MM.1S (cell line): ENCODE measurements around the gene DNAJB6.

Experiments used
- DNase-seq: peaks from one replicate; pipeline ENCODE4 v3.0.0-alpha.2; 2015
- H2AFZ ChIP-seq: fragments of 300-600 bp; sonication (generic); 2 replicates; pipeline ENCODE4 v1.6.0; 2016; ENCODE audit warnings: antibody characterized with exemption, low read length
- H3F3A ChIP-seq: fragments of 300-600 bp; sonication (generic); 2 replicates; pipeline ENCODE4 v1.6.1; 2016; ENCODE audit warnings: mild to moderate bottlenecking, antibody characterized with exemption, low read length, moderate library complexity, mixed read lengths; ENCODE audit not compliant: insufficient read depth
- H3K27ac ChIP-seq: fragments of 300-600 bp; sonication (generic); 2 replicates; pipeline ENCODE4 v1.5.1; 2016; ENCODE audit warnings: mild to moderate bottlenecking, low read length
- H3K27me3 ChIP-seq: fragments of 300-600 bp; sonication (generic); replicated peaks from 2 replicates; pipeline ENCODE4 v1.6.0; 2016; ENCODE audit warnings: low read length; ENCODE audit not compliant: insufficient read depth
- H3K36me3 ChIP-seq: fragments of 300-600 bp; sonication (generic); replicated peaks from 2 replicates; pipeline ENCODE4 v1.6.1; 2016; ENCODE audit warnings: mild to moderate bottlenecking, low read length, mixed read lengths; ENCODE audit not compliant: insufficient read depth
- H3K4me1 ChIP-seq: fragments of 300-600 bp; sonication (generic); 2 replicates; pipeline ENCODE4 v1.6.1; 2016; ENCODE audit warnings: low read length, mixed read lengths
- H3K4me2 ChIP-seq: fragments of 300-600 bp; sonication (generic); 2 replicates; pipeline ENCODE4 v1.6.0; 2016; ENCODE audit warnings: low read depth, low read length
- H3K4me3 ChIP-seq: fragments of 300-600 bp; sonication (generic); 2 replicates; pipeline ENCODE4 v1.5.1; 2016; ENCODE audit warnings: low read length, mixed read lengths
- H3K79me2 ChIP-seq: fragments of 300-600 bp; sonication (generic); 2 replicates; pipeline ENCODE4 v1.6.1; 2016; ENCODE audit warnings: mixed run types, low read length, mixed read lengths
- H3K9ac ChIP-seq: fragments of 300-600 bp; sonication (generic); 2 replicates; pipeline ENCODE4 v1.6.1; 2016; ENCODE audit warnings: low read length, mixed read lengths
- H3K9me2 ChIP-seq: fragments of 300-600 bp; sonication (generic); replicated peaks from 2 replicates; pipeline ENCODE4 v1.6.1; 2016; ENCODE audit warnings: mild to moderate bottlenecking, low read length, mixed read lengths; ENCODE audit not compliant: insufficient read depth
- H3K9me3 ChIP-seq: fragments of 300-600 bp; sonication (generic); replicated peaks from 2 replicates; pipeline ENCODE4 v1.6.1; 2016; ENCODE audit warnings: mild to moderate bottlenecking, low read length, mixed read lengths; ENCODE audit not compliant: insufficient read depth
- H4K20me1 ChIP-seq: fragments of 300-600 bp; sonication (generic); 2 replicates; pipeline ENCODE4 v1.6.1; 2016; ENCODE audit warnings: mild to moderate bottlenecking, low read length, moderate library complexity, mixed read lengths; ENCODE audit not compliant: insufficient read depth
- EZH2 ChIP-seq: fragments of 300-600 bp; sonication (generic); optimal IDR thresholded peaks from 2 replicates; pipeline ENCODE3; 2017; ENCODE audit warnings: low read depth, mild to moderate bottlenecking, antibody characterized with exemption, low read length, mixed read lengths
- EZH2phosphoT487 ChIP-seq: fragments of 300-600 bp; sonication (generic); IDR thresholded peaks from 2 replicates; pipeline ENCODE4 v1.6.1; 2018; ENCODE audit warnings: antibody characterized with exemption, low read length
- TF ChIP-seq, protein P1 (sequence below): fragments of 300-600 bp; sonication (generic); IDR thresholded peaks from 2 replicates; pipeline ENCODE4 v1.5.1; 2016; ENCODE audit warnings: antibody characterized with exemption, low read length, mixed read lengths

Gene DNAJB6

DNA sequence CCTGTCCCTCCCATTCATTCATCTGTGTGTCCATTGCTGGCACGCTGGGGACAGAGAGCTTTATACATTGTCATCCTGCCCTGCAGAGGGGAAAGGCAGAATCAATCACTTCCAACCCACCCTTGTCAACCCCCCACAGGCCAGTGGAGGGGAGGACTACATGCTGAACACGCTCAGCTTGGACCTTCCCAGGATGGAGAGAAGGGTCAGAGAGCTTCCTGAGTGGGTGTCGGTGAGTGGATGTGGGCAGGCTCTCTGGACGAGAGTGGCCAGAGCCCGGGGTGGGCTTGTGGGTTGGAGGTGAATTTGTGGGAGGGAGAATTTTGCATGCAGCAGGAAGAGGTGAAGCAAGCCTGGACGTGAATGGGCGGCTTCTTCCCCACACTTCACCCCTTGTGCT is 93.9 kb downstream of the DNAJB6 start:
- H4K20me1 ChIP-seq, result no peaks in the 10 kb centered on the region
- H3K4me2 ChIP-seq, result no peak overlapping the region
- no peaks in the 10 kb centered on the region for H3K9me3 ChIP-seq

DNA sequence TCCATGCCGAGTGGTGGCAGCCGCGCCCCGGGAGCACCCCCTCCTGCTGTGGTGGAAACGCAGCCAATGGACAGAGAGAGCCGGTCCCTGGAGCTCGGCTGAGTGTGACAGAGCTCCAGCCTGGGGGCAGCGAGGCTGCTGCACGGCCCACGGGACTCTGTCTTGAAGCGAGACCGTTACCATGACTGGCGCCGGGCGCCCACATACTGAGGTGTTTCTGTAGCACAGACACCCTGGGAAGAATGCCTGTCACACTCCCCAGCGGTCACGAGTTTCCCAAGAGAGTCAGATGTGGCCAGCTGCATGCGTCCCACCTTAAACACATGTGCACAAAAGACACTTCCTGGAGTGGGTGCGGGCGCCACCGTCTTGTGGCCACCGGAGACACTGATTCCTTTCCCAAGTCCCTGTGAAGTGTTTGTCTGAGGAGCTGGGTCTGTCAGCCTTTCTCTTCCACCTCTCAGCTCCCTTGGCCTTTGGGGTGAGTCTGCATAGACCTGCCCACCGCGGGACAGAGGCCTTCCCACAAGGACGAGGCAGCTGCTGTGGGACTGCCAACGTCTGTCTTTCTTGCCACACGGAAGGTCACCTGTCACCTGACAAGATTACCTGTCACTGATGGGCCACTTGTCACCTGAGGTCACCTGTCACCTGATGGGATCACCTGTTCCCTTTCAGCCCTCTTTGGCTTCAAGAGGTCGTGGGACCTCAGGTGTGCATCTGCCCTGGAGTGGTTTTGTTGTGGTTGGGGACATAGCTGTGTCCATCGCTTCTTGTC is 94.6 kb downstream of the DNAJB6 start:
- H3K27ac ChIP-seq, result no peak overlapping the region
- H3K27me3 ChIP-seq, result peaks cover 72% of the 10 kb centered on the region

More for the DNA sequence above, 93.9 kb downstream of the DNAJB6 start:
- H3K4me3 ChIP-seq, result no peak overlapping the region
- no peaks in the 10 kb centered on the region for H3K9me2 ChIP-seq
- no peak overlapping the region for H3K9ac ChIP-seq
- H3F3A ChIP-seq, result no peaks in the 10 kb centered on the region
- no peaks in the 10 kb centered on the region for H3K79me2 ChIP-seq
- H3K36me3 ChIP-seq, result no peaks in the 10 kb centered on the region
- H3K4me1 ChIP-seq, result no peaks in the 10 kb centered on the region
- TF ChIP-seq EZH2phosphoT487 (no peak), EZH2 (no peak)
- TF ChIP-seq, protein P1, sequence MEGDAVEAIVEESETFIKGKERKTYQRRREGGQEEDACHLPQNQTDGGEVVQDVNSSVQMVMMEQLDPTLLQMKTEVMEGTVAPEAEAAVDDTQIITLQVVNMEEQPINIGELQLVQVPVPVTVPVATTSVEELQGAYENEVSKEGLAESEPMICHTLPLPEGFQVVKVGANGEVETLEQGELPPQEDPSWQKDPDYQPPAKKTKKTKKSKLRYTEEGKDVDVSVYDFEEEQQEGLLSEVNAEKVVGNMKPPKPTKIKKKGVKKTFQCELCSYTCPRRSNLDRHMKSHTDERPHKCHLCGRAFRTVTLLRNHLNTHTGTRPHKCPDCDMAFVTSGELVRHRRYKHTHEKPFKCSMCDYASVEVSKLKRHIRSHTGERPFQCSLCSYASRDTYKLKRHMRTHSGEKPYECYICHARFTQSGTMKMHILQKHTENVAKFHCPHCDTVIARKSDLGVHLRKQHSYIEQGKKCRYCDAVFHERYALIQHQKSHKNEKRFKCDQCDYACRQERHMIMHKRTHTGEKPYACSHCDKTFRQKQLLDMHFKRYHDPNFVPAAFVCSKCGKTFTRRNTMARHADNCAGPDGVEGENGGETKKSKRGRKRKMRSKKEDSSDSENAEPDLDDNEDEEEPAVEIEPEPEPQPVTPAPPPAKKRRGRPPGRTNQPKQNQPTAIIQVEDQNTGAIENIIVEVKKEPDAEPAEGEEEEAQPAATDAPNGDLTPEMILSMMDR, result no peak
- DNase-seq, result no peak
- no peak overlapping the region for H3K27ac ChIP-seq
- H2AFZ ChIP-seq, result no peak overlapping the region
- H3K27me3 ChIP-seq, result peaks cover 74% of the 10 kb centered on the region

DNA sequence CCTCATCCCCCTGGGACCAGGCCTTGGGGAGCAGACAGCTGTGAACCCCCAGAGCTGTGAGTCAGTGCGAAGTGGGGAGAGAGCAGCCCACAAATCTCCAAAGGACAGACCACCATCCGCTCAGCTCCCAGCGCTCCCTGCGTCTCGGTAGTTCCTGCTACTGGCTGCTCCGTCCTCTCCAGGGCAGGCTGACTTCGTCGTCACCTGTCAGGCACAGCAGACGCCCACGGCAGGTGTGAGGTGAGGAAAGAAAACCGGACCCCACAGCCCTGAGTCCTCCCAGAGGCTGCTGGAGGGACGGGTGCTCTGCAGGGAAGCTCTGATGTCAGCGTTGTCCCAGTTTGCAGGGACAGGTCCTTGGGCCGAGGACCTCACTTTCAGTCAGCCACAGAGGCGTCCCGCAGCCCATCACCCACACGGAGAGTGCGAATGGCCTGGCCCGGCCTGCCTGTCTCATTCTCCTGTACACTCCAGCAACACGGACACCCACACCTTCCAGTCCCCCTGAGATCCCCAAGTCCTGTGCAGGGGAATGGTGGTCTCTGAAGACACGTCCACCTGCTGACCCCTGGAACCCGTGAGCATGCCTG is 95.2 kb downstream of the DNAJB6 start:
- Histone ChIP-seq H3K27me3 (peaks cover 72% of the 10 kb centered on the region), H3K4me3 (no peak overlapping the region), H3K9me2 (no peaks in the 10 kb centered on the region), H3K36me3 (no peaks in the 10 kb centered on the region), H3K79me2 (no peaks in the 10 kb centered on the region), H3K27ac (no peak overlapping the region), H4K20me1 (no peaks in the 10 kb centered on the region), H3F3A (no peaks in the 10 kb centered on the region), H3K4me2 (no peak overlapping the region), H2AFZ (no peak overlapping the region), H3K9me3 (no peaks in the 10 kb centered on the region), H3K4me1 (no peaks in the 10 kb centered on the region), H3K9ac (no peak overlapping the region)
- DNase-seq, result no peak
- TF ChIP-seq EZH2phosphoT487 (no peak), EZH2 (no peak)
- TF ChIP-seq, protein P1, result no peak

More for the DNA sequence above, 94.6 kb downstream of the DNAJB6 start:
- H3K36me3 ChIP-seq, result no peaks in the 10 kb centered on the region
- no peak overlapping the region for H3K4me2 ChIP-seq
- TF ChIP-seq, protein P1, result no peak
- TF ChIP-seq EZH2phosphoT487 (no peak), EZH2 (no peak)
- no peak overlapping the region for H3K9ac ChIP-seq
- H3K4me1 ChIP-seq, result no peaks in the 10 kb centered on the region
- no peaks in the 10 kb centered on the region for H3K79me2 ChIP-seq
- H3F3A ChIP-seq, result no peaks in the 10 kb centered on the region
- no peaks in the 10 kb centered on the region for H4K20me1 ChIP-seq
- H3K9me2 ChIP-seq, result no peaks in the 10 kb centered on the region
- no peak for DNase-seq
- no peaks in the 10 kb centered on the region for H3K9me3 ChIP-seq
- H2AFZ ChIP-seq, result no peak overlapping the region
- no peak overlapping the region for H3K4me3 ChIP-seq
